Measurements from ENCODE around the gene WIPF2.

WIPF2 gene

DNA sequence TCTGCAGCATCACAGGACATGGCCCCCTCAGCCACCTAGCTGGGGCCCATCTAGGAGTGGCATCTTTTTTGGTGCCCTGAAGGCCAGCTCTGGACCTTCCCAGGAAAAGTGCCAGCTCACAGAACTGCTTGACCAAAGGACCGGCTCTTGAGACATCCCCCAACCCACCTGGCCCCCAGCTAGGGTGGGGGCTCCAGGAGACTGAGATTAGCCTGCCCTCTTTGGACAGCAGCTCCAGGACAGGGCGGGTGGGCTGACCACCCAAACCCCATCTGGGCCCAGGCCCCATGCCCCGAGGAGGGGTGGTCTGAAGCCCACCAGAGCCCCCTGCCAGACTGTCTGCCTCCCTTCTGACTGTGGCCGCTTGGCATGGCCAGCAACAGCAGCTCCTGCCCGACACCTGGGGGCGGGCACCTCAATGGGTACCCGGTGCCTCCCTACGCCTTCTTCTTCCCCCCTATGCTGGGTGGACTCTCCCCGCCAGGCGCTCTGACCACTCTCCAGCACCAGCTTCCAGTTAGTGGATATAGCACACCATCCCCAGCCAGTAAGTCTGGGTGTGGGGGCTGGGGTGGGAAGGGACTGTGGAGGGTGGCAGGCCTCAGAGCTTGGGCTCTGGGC, 111.9 kb downstream of the WIPF2 start:
- Histone ChIP-seq H3K9ac (ENCODE audit: insufficient read length) (no peak overlapping the region), H3K36me3 (ENCODE audit: insufficient read depth, low read length) (peaks cover 31% of the 10 kb centered on the region), H3K27ac (no peak overlapping the region), H3K4me3 (no peak overlapping the region), H3K9me3 (ENCODE audit: low read depth, low read length) (no peaks in the 10 kb centered on the region)
- TF ChIP-seq FOXP2 (optimal IDR thresholded peaks at IDR 0.05; ENCODE audit: control extremely low read depth, extremely low read length, insufficient read depth) (no peak), EZH2 (IDR thresholded peaks at IDR 0.05) (no peak), POLR2AphosphoS5 (IDR thresholded peaks at IDR 0.05; ENCODE audit: borderline replicate concordance, low read depth, low read length) (no peak)
- DNase-seq (ENCODE audit: low read depth, low spot score) = no peak

GRCh38 chr17:40331743-40332641, 112.9 kb downstream of the WIPF2 start:
- H3K27ac ChIP-seq = no peak overlapping the region
- H3K4me3 ChIP-seq = no peak overlapping the region
- no peak for TF ChIP-seq FOXP2 (optimal IDR thresholded peaks at IDR 0.05; ENCODE audit: control extremely low read depth, extremely low read length, insufficient read depth)
- no peak overlapping the region for H3K9ac ChIP-seq (ENCODE audit: insufficient read length)
- H3K36me3 ChIP-seq (ENCODE audit: insufficient read depth, low read length) = peaks cover 31% of the 10 kb centered on the region
- no peak for DNase-seq (ENCODE audit: low read depth, low spot score)
- no peaks in the 10 kb centered on the region for H3K9me3 ChIP-seq (ENCODE audit: low read depth, low read length)
